Right lobe of liver (tissue), 4 donors: ENCODE measurements around the gene ZNF324.

Source experiments
- POLR2A ChIP-seq: fragments of 450-650 bp; IDR thresholded peaks from one replicate; pipeline ENCODE4 v1.6.1; 2017; ENCODE audit warnings: antibody characterized with exemption, mild to moderate bottlenecking
- TF ChIP-seq, protein P1 (sequence below), 4 donors: fragments of 200-600 bp in 3 of 4; fragments of 450-650 bp in 1 of 4; IDR thresholded peaks; one replicate each; pipeline versions ENCODE4 v1.5.1 to v1.8.0; 2016 to 2022; ENCODE audit warnings: antibody characterized with exemption in 4 of 4, mild to moderate bottlenecking in 2 of 4
- donor health status: DM: no; HTN: no; CAD: no.
- donor health status: DM: no; HTN: no; CAD: no.
- donor health status: DM: no; HTN: yes; CAD: no.

- TF ChIP-seq POLR2A, result peak; percentile 34
- TF ChIP-seq, protein P1, sequence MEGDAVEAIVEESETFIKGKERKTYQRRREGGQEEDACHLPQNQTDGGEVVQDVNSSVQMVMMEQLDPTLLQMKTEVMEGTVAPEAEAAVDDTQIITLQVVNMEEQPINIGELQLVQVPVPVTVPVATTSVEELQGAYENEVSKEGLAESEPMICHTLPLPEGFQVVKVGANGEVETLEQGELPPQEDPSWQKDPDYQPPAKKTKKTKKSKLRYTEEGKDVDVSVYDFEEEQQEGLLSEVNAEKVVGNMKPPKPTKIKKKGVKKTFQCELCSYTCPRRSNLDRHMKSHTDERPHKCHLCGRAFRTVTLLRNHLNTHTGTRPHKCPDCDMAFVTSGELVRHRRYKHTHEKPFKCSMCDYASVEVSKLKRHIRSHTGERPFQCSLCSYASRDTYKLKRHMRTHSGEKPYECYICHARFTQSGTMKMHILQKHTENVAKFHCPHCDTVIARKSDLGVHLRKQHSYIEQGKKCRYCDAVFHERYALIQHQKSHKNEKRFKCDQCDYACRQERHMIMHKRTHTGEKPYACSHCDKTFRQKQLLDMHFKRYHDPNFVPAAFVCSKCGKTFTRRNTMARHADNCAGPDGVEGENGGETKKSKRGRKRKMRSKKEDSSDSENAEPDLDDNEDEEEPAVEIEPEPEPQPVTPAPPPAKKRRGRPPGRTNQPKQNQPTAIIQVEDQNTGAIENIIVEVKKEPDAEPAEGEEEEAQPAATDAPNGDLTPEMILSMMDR (IDR thresholded peaks at IDR 0.05), result peak in 1 of 4 donors; percentile 9
Observed at GRCh38 chr19:58475714-58476497, 9.0 kb downstream of the ZNF324 start, which contains the start of gene ZNF446.
